Stomach (tissue), 9 donors: ENCODE results near the gene PDS5A. TPM values are rescaled to one million over a fixed set of nuclear protein-coding genes. Genes with fewer than 3 reads are reported as not detected.
A peak's percentile ranks its signal among the peaks of the same experiment; 100 is the strongest.

Experiments used
- DNase-seq, 2 donors: peaks; one replicate each; pipeline versions ENCODE4 v3.0.0 to v3.0.0-alpha.2; 2013 to 2019
- H3K27ac ChIP-seq, 5 donors: fragments of 200-600 bp in 4 of 5; sonication (generic) in 4 of 5; one replicate each; pipeline ENCODE4 v1.5.1; 2013 to 2019; ENCODE audit warnings: mild to moderate bottlenecking in 1 of 5, moderate library complexity in 1 of 5
- H3K27me3 ChIP-seq, 3 donors: fragments of 200-600 bp; sonication (generic); one replicate each; pipeline ENCODE4 v1.5.1; 2017 to 2019; ENCODE audit warnings: mixed run types in 1 of 3
- H3K36me3 ChIP-seq, 4 donors: fragments of 200-600 bp; sonication (generic); 1 replicate in 3 of 4; 2 replicates in 1 of 4; pipeline ENCODE4 v1.5.1; 2016 to 2019
- H3K4me1 ChIP-seq, 4 donors: fragments of 200-600 bp; sonication (generic); one replicate each; pipeline ENCODE4 v1.5.1; 2016 to 2019
- H3K4me3 ChIP-seq, 4 donors: fragments of 200-600 bp; sonication (generic) in 3 of 4; one replicate each; pipeline ENCODE4 v1.5.1; 2016 to 2019; ENCODE audit warnings: mild to moderate bottlenecking in 1 of 4
- H3K9me3 ChIP-seq, 4 donors: fragments of 200-600 bp; sonication (generic); one replicate each; pipeline ENCODE4 v1.5.1; 2016 to 2019
- EP300 ChIP-seq: sonication (generic); formaldehyde crosslinking; IDR thresholded peaks from one replicate; pipeline ENCODE4 v1.6.1; 2017; ENCODE audit warnings: antibody characterized with exemption
- POLR2A ChIP-seq, 4 donors: fragments of 450-650 bp; IDR thresholded peaks; one replicate each; pipeline ENCODE4 v1.6.1; 2016; ENCODE audit warnings: antibody characterized with exemption in 4 of 4, control low read depth in 2 of 4, mild to moderate bottlenecking in 1 of 4, moderate library complexity in 1 of 4
- POLR2AphosphoS5 ChIP-seq, 3 donors: sonication (generic); formaldehyde crosslinking; IDR thresholded peaks; one replicate each; pipeline ENCODE4 v1.6.1; 2016; ENCODE audit warnings: antibody characterized with exemption in 3 of 3
- WGBS, 5 donors: extraction: QIAGEN DNeasy Blood & Tissue Kit in 3 of 5; methylation state at CpG; one replicate each; pipeline versions ENCODE4 v1.1.5 to v1.1.7; 2013 to 2018; 5-methylcytosine and 5-hydroxymethylcytosine counted together
- intact Hi-C: fragments of 100-400 bp; cut with DNase I; formaldehyde crosslinking; loops from one replicate; pipeline ENCODE4 v1.15.1; 2023; ENCODE audit warnings: low total_unique reads
- polyA plus RNA-seq, 3 donors: library from polyadenylated mRNA; stranded (reverse); fragments of 200-250 nt; gene quantifications; one replicate each; pipeline ENCODE4 v1.2.3, GENCODE V29; 2013
- total RNA-seq, 5 donors: library from RNA; depleted of rRNA; stranded (reverse); fragments of >200 nt; gene quantifications; one replicate each; pipeline versions ENCODE4 v1.1.0 to v1.2.3, GENCODE V29; 2014 to 2016
- TF ChIP-seq, protein P1 (sequence below), 7 experiments: fragments of 450-650 bp in 4 of 7; fragments of 200-600 bp in 3 of 7; sonication (generic) in 3 of 7; IDR thresholded peaks; one replicate each; pipeline ENCODE4 v1.5.1; 2016 to 2019; ENCODE audit warnings: antibody characterized with exemption in 7 of 7, control low read depth in 2 of 7, mild to moderate bottlenecking in 1 of 7
- donor health status: healthy with polysubstance abuse.
- donor health status: Bipolar disorder and iron deficiency.
- donor health status: healthy.

Gene PDS5A
- total and polyA plus RNA-seq, 8 donors, result 14.7 to 117 (median 82.4) TPM

DNA sequence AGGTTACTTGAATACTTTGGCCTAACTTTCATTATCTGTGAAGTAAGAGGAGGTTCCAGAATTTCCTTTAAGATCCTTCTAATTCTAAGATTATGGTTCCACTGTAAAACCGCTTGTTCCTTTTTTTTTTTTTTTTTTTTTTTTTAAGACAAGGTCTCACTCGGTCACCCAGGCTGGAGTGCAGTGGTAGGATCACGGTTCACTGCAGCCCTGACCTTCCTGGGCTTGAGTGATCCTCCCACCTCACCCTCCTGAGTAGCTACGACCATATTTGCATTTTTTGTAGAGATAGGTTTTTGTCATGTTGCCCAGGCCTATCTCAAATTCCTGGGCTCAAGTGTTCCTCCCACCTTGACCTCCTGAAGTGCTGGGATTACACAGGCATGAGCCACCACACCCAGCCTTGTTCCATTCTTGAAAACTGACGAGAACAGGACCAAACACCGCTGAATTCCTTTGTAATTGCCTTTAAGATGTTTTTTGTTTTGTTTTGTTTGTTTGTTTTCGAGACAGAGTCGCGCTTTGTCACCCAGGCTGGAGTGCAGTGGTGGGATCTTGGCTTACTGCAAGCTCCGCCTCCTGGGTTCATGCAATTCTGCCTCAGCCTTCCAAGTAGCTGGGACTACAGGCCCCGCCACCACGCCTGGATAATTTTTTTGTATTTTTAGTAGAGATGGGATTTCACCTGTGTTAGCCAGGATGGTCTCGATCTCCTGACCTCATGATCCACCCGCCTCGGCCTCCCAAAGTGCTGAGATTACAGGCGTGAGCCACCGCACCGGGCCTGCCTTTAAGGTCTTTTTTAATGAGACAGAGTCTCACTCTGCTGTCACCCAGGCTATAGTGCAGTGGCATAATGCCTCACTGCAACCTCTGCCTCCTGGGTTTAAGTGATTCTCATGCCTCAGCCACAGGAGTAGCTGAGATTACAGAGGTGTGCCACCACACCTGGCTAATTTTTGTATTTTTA is 6.8 kb downstream of the PDS5A start:
- no peaks in the 10 kb centered on the region for H3K9me3 ChIP-seq
- DNase-seq, result peak in 1 of 2 donors; percentile 10
- H3K4me1 ChIP-seq, result peaks cover 25 to 81% (median 54%) of the 10 kb centered on the region in 4 donors
- intact Hi-C loops, result no loop called here
- H3K27me3 ChIP-seq, result no peaks in the 10 kb centered on the region
- H3K27ac ChIP-seq, result peak overlapping the region in 2 of 5 donors; percentile 11 to 16
- WGBS, 5 donors, result 70 to 75% (median 73%) methylated on average over 17 to 18 of the region's 18 CpGs
- peaks cover 13 to 53% (median 38%) of the 10 kb centered on the region in 4 donors for H3K36me3 ChIP-seq
- H3K4me3 ChIP-seq, result no peak overlapping the region
- TF ChIP-seq POLR2A (IDR thresholded peaks at IDR 0.05) (no peak), POLR2AphosphoS5 (IDR thresholded peaks at IDR 0.05) (no peak), EP300 (no peak)
- TF ChIP-seq, protein P1, sequence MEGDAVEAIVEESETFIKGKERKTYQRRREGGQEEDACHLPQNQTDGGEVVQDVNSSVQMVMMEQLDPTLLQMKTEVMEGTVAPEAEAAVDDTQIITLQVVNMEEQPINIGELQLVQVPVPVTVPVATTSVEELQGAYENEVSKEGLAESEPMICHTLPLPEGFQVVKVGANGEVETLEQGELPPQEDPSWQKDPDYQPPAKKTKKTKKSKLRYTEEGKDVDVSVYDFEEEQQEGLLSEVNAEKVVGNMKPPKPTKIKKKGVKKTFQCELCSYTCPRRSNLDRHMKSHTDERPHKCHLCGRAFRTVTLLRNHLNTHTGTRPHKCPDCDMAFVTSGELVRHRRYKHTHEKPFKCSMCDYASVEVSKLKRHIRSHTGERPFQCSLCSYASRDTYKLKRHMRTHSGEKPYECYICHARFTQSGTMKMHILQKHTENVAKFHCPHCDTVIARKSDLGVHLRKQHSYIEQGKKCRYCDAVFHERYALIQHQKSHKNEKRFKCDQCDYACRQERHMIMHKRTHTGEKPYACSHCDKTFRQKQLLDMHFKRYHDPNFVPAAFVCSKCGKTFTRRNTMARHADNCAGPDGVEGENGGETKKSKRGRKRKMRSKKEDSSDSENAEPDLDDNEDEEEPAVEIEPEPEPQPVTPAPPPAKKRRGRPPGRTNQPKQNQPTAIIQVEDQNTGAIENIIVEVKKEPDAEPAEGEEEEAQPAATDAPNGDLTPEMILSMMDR (IDR thresholded peaks at IDR 0.05), result no peak

- 89 to 93% (median 90%) methylated on average over 5 of the region's 5 CpGs for WGBS, 5 donors
- TF ChIP-seq POLR2AphosphoS5 (IDR thresholded peaks at IDR 0.05) (no peak), POLR2A (IDR thresholded peaks at IDR 0.05) (no peak), EP300 (no peak)
- TF ChIP-seq, protein P1 (IDR thresholded peaks at IDR 0.05), result no peak
- Histone ChIP-seq H3K36me3 (peaks cover under 1 to 17% (median 5%) of the 10 kb centered on the region in 4 donors), H3K4me3 (no peak overlapping the region), H3K27ac (no peak overlapping the region), H3K9me3 (no peaks in the 10 kb centered on the region), H3K27me3 (no peaks in the 10 kb centered on the region), H3K4me1 (peaks cover 0 to 40% (median 23%) of the 10 kb centered on the region in 4 donors)
- no peak for DNase-seq
- intact Hi-C loops, result no loop called here
These were observed 14.1 kb downstream of the PDS5A start for GRCh38 chr4:39963656-39964055.

GRCh38 chr4:39961311-39961877 is 16.3 kb downstream of the PDS5A start:
- Histone ChIP-seq H3K36me3 (peaks cover 0 to 3% (median 0%) of the 10 kb centered on the region in 4 donors), H3K27me3 (no peaks in the 10 kb centered on the region), H3K4me3 (no peak overlapping the region), H3K9me3 (no peaks in the 10 kb centered on the region), H3K4me1 (peaks cover 0 to 36% (median 21%) of the 10 kb centered on the region in 4 donors), H3K27ac (no peak overlapping the region)
- WGBS, 5 donors, result 92 to 98% (median 97%) methylated on average over 12 of the region's 12 CpGs
- intact Hi-C loops, result no loop called here
- TF ChIP-seq, protein P1 (IDR thresholded peaks at IDR 0.05), result no peak
- TF ChIP-seq EP300 (no peak), POLR2AphosphoS5 (IDR thresholded peaks at IDR 0.05) (no peak), POLR2A (IDR thresholded peaks at IDR 0.05) (no peak)
- DNase-seq, result no peak

DNA sequence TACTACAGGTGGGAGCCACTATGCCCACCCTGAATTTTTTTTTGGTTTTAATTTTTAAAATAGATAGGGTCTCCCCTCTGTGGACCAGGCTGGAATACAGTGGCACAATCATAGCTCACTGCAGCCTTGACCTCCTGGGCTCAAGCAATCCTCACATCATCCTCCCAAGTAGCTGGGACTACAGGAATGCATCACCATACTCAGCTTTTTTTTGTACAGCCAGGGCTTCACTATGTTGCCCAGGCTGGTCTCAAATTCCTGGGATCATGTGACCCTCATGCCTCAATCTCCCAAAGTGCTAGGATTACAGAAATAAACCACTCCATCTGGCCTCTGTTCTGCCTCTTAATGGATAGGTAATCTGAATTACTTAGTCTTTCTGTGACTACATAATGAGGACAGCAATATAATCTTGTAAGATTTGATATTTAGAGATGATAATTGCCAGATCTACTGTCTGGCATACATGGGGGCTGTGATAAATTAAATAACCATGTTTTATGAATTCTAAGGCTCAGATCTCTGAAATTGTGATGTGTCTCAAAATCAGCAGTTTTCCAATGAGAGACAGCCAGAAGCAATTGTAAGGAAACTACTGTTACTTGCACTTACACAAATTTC is 26.7 kb downstream of the PDS5A start:
- TF ChIP-seq POLR2AphosphoS5 (IDR thresholded peaks at IDR 0.05), result no peak
- no peak for TF ChIP-seq POLR2A (IDR thresholded peaks at IDR 0.05)
- no peak for TF ChIP-seq EP300
- TF ChIP-seq, protein P1 (IDR thresholded peaks at IDR 0.05), result no peak
- no peak overlapping the region for H3K27ac ChIP-seq
- peaks cover 0 to 5% (median 2%) of the 10 kb centered on the region in 4 donors for H3K36me3 ChIP-seq
- intact Hi-C loops, result no loop called here
- no peaks in the 10 kb centered on the region for H3K9me3 ChIP-seq
- peaks cover 0 to 42% (median 17%) of the 10 kb centered on the region in 4 donors for H3K4me1 ChIP-seq
- H3K27me3 ChIP-seq, result no peaks in the 10 kb centered on the region
- H3K4me3 ChIP-seq, result no peak overlapping the region
- no peak for DNase-seq
